ENCODE data around the gene BSN.

Gene BSN

GRCh38 chr3:49655731-49656285 lies 101.5 kb downstream of the BSN start:
- TF ChIP-seq EZH2 (IDR thresholded peaks at IDR 0.05; ENCODE audit: borderline replicate concordance, low read depth, low read length, severe bottlenecking) (no peak), CTCF (IDR thresholded peaks at IDR 0.05; ENCODE audit: borderline replicate concordance, extremely low read depth, low read length, poor library complexity, severe bottlenecking) (no peak)
- Histone ChIP-seq H3K36me3 (ENCODE audit: insufficient read depth, low read length) (no peaks in the 10 kb centered on the region), H3K79me2 (ENCODE audit: insufficient read depth, low read length) (no peaks in the 10 kb centered on the region), H2AFZ (ENCODE audit: low read depth, low read length) (no peak overlapping the region), H3K9ac (ENCODE audit: low read depth, low read length) (no peak overlapping the region), H3K27me3 (ENCODE audit: insufficient read depth, low read length, poor library complexity) (no peaks in the 10 kb centered on the region), H3K4me3 (ENCODE audit: low read depth in 1 of 2, low read length in 2 of 2) (no peak overlapping the region), H3K9me3 (ENCODE audit: insufficient read depth, low read length, severe bottlenecking) (no peaks in the 10 kb centered on the region), H3K4me1 (ENCODE audit: insufficient read depth, low read length) (no peaks in the 10 kb centered on the region), H4K20me1 (ENCODE audit: insufficient read depth, low read length) (no peaks in the 10 kb centered on the region), H3K4me2 (ENCODE audit: insufficient read depth, low read length) (no peak overlapping the region), H3K27ac (ENCODE audit: low read length) (no peak overlapping the region)
- ATAC-seq (ENCODE audit: insufficient read depth, low read depth) = no peak
- DNase-seq = no peak

GRCh38 chr3:49656541-49657112 lies 102.3 kb downstream of the BSN start:
- ATAC-seq (ENCODE audit: insufficient read depth, low read depth) = no peak
- no peaks in the 10 kb centered on the region for H3K36me3 ChIP-seq (ENCODE audit: insufficient read depth, low read length)
- H3K79me2 ChIP-seq (ENCODE audit: insufficient read depth, low read length) = no peaks in the 10 kb centered on the region
- no peaks in the 10 kb centered on the region for H4K20me1 ChIP-seq (ENCODE audit: insufficient read depth, low read length)
- DNase-seq = no peak
- H3K4me2 ChIP-seq (ENCODE audit: insufficient read depth, low read length) = no peak overlapping the region
- H3K4me1 ChIP-seq (ENCODE audit: insufficient read depth, low read length) = no peaks in the 10 kb centered on the region
- H3K9ac ChIP-seq (ENCODE audit: low read depth, low read length) = no peak overlapping the region
- H3K4me3 ChIP-seq (ENCODE audit: low read depth in 1 of 2, low read length in 2 of 2) = no peak overlapping the region
- H3K9me3 ChIP-seq (ENCODE audit: insufficient read depth, low read length, severe bottlenecking) = no peaks in the 10 kb centered on the region
- no peak overlapping the region for H3K27ac ChIP-seq (ENCODE audit: low read length)
- TF ChIP-seq CTCF (IDR thresholded peaks at IDR 0.05; ENCODE audit: borderline replicate concordance, extremely low read depth, low read length, poor library complexity, severe bottlenecking) = no peak
- no peak for TF ChIP-seq EZH2 (IDR thresholded peaks at IDR 0.05; ENCODE audit: borderline replicate concordance, low read depth, low read length, severe bottlenecking)
- H3K27me3 ChIP-seq (ENCODE audit: insufficient read depth, low read length, poor library complexity) = no peaks in the 10 kb centered on the region
- no peak overlapping the region for H2AFZ ChIP-seq (ENCODE audit: low read depth, low read length)

GRCh38 chr3:49657208-49657915 lies 103.1 kb downstream of the BSN start:
- no peak overlapping the region for H3K9ac ChIP-seq (ENCODE audit: low read depth, low read length)
- no peaks in the 10 kb centered on the region for H4K20me1 ChIP-seq (ENCODE audit: insufficient read depth, low read length)
- H2AFZ ChIP-seq (ENCODE audit: low read depth, low read length) = no peak overlapping the region
- H3K79me2 ChIP-seq (ENCODE audit: insufficient read depth, low read length) = no peaks in the 10 kb centered on the region
- H3K27me3 ChIP-seq (ENCODE audit: insufficient read depth, low read length, poor library complexity) = no peaks in the 10 kb centered on the region
- H3K4me1 ChIP-seq (ENCODE audit: insufficient read depth, low read length) = no peaks in the 10 kb centered on the region
- TF ChIP-seq EZH2 (IDR thresholded peaks at IDR 0.05; ENCODE audit: borderline replicate concordance, low read depth, low read length, severe bottlenecking) (no peak), CTCF (IDR thresholded peaks at IDR 0.05; ENCODE audit: borderline replicate concordance, extremely low read depth, low read length, poor library complexity, severe bottlenecking) (no peak)
- ATAC-seq (ENCODE audit: insufficient read depth, low read depth) = no peak
- H3K36me3 ChIP-seq (ENCODE audit: insufficient read depth, low read length) = no peaks in the 10 kb centered on the region
- no peak for DNase-seq
- no peak overlapping the region for H3K4me3 ChIP-seq (ENCODE audit: low read depth in 1 of 2, low read length in 2 of 2)
- no peaks in the 10 kb centered on the region for H3K9me3 ChIP-seq (ENCODE audit: insufficient read depth, low read length, severe bottlenecking)
- H3K4me2 ChIP-seq (ENCODE audit: insufficient read depth, low read length) = no peak overlapping the region
- no peak overlapping the region for H3K27ac ChIP-seq (ENCODE audit: low read length)

All from DND-41 (cell line).